Measurements from ENCODE around the gene LRRC66.

GRCh38 chr4:52006887-52007286, 13.3 kb downstream of the LRRC66 start:
- TF ChIP-seq EGR1 (IDR thresholded peaks at IDR 0.05; ENCODE audit: borderline replicate concordance, low read depth, low read length) (no peak), KDM5A (IDR thresholded peaks at IDR 0.05; ENCODE audit: low read length) (no peak), YY1 (IDR thresholded peaks at IDR 0.05; ENCODE audit: low read depth, low read length) (no peak), ATF2 (IDR thresholded peaks at IDR 0.05; ENCODE audit: low read length) (no peak), USF2 (IDR thresholded peaks at IDR 0.05; ENCODE audit: low read length) (no peak), POLR2AphosphoS5 (IDR thresholded peaks at IDR 0.05; ENCODE audit: low read depth, low read length) (no peak), RNF2 (IDR thresholded peaks at IDR 0.05; ENCODE audit: borderline replicate concordance, low read depth, low read length, missing control alignments, poor library complexity, severe bottlenecking) (no peak)
- TF ChIP-seq, protein P1, sequence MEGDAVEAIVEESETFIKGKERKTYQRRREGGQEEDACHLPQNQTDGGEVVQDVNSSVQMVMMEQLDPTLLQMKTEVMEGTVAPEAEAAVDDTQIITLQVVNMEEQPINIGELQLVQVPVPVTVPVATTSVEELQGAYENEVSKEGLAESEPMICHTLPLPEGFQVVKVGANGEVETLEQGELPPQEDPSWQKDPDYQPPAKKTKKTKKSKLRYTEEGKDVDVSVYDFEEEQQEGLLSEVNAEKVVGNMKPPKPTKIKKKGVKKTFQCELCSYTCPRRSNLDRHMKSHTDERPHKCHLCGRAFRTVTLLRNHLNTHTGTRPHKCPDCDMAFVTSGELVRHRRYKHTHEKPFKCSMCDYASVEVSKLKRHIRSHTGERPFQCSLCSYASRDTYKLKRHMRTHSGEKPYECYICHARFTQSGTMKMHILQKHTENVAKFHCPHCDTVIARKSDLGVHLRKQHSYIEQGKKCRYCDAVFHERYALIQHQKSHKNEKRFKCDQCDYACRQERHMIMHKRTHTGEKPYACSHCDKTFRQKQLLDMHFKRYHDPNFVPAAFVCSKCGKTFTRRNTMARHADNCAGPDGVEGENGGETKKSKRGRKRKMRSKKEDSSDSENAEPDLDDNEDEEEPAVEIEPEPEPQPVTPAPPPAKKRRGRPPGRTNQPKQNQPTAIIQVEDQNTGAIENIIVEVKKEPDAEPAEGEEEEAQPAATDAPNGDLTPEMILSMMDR (IDR thresholded peaks at IDR 0.05; ENCODE audit: control extremely low read depth in 1 of 3, insufficient read depth in 1 of 3, low read depth in 1 of 3, low read length in 3 of 3), result no peak
